Measurements from ENCODE around the gene LTBP4.
A peak's percentile ranks its signal among the peaks of the same experiment; 100 is the strongest.

The LTBP4 gene

DNA sequence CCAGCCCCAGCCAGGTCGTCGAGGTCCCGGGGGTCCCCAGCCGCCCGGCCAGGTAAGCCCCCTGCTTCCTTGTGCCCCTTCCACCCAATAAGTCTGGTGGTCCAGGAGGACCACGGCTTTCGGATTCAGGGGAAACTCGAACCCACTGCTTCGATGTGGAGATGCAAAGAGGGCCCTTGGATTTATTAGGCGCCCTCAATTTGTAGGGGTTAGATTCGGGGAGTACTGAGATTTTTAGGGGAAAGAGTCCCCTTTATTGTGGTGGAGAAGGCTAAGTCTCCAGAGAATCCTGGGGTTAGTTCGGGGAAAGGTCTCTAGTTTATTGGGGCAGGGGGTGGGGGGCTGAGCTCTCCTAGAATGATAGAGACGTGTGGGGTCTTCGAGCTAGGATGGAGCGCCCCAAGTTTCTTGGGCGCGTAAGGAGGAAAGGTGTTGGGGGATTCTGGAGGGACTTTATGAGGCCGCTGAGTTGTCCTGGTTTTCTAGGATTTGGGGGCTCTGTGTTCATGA is 3.8 kb upstream of the LTBP4 start:
- DNase-seq (ENCODE audit: low spot score in 2 of 2): peak in 1 of 2 donors; percentile 43
- peak overlapping the region; percentile 22 for H3K4me3 Mint-ChIP-seq
- H3K4me1 Mint-ChIP-seq: peaks cover 32% of the 10 kb centered on the region
- H3K27me3 Mint-ChIP-seq: peaks cover 15% of the 10 kb centered on the region
- no peak overlapping the region for H3K27ac Mint-ChIP-seq
- no peaks in the 10 kb centered on the region for H3K9me3 Mint-ChIP-seq
- H3K36me3 Mint-ChIP-seq: no peaks in the 10 kb centered on the region
- no peak for ATAC-seq (ENCODE audit: low read depth)

- ATAC-seq (ENCODE audit: low read depth) (peak; percentile 66), DNase-seq (ENCODE audit: low spot score in 2 of 2) (peak; percentile 89 to 94)
- Mint-ChIP-seq H3K9me3 (no peaks in the 10 kb centered on the region), H3K36me3 (no peaks in the 10 kb centered on the region), H3K27ac (no peak overlapping the region), H3K4me3 (no peak overlapping the region), H3K4me1 (peaks cover 40% of the 10 kb centered on the region), H3K27me3 (peaks cover 15% of the 10 kb centered on the region)
These were observed 2.9 kb upstream of the LTBP4 start for GRCh38 chr19:40598121-40598917.

- DNase-seq (ENCODE audit: low spot score in 2 of 2) (peak in 1 of 2 donors; percentile 38), ATAC-seq (ENCODE audit: low read depth) (no peak)
- Mint-ChIP-seq H3K36me3 (no peaks in the 10 kb centered on the region), H3K4me1 (peaks cover 44% of the 10 kb centered on the region), H3K27ac (no peak overlapping the region), H3K27me3 (peaks cover 15% of the 10 kb centered on the region), H3K9me3 (no peaks in the 10 kb centered on the region), H3K4me3 (no peak overlapping the region)
These were observed 2.3 kb upstream of the LTBP4 start for GRCh38 chr19:40598918-40599307.

DNA sequence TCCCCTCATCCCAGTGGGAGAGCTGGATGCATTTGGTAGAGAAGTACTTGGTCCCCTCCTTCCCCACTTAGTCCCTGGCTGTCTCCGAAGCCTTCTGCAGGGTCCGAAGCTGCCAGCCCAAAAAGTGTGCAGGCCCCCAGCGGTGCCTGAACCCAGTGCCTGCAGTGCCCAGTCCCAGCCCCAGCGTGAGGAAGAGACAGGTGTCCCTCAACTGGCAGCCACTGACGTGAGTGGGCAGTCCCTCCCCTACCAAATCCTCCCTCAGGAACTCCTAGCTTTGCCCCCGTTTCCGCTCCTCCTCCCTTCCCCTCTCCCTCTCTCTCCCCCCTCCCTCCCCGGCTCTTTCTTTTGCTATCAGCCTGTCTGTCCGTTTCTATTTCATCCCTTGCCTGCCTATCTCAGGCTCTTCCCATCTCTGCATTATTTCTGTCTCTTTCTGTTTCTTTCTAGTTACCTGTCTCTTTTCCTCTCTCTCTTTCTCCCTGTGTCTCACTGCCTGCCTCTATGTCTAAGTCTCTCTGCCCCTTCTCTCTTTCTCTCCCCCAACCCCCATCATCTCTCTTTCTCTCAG is 1.8 kb upstream of the LTBP4 start:
- H3K4me1 Mint-ChIP-seq: peaks cover 43% of the 10 kb centered on the region
- no peaks in the 10 kb centered on the region for H3K36me3 Mint-ChIP-seq
- ATAC-seq (ENCODE audit: low read depth): no peak
- H3K9me3 Mint-ChIP-seq: peaks cover 2% of the 10 kb centered on the region
- peak overlapping the region; percentile 15 for H3K4me3 Mint-ChIP-seq
- H3K27me3 Mint-ChIP-seq: peaks cover 15% of the 10 kb centered on the region
- peak in 1 of 2 donors; percentile 22 for DNase-seq (ENCODE audit: low spot score in 2 of 2)
- no peak overlapping the region for H3K27ac Mint-ChIP-seq

DNA sequence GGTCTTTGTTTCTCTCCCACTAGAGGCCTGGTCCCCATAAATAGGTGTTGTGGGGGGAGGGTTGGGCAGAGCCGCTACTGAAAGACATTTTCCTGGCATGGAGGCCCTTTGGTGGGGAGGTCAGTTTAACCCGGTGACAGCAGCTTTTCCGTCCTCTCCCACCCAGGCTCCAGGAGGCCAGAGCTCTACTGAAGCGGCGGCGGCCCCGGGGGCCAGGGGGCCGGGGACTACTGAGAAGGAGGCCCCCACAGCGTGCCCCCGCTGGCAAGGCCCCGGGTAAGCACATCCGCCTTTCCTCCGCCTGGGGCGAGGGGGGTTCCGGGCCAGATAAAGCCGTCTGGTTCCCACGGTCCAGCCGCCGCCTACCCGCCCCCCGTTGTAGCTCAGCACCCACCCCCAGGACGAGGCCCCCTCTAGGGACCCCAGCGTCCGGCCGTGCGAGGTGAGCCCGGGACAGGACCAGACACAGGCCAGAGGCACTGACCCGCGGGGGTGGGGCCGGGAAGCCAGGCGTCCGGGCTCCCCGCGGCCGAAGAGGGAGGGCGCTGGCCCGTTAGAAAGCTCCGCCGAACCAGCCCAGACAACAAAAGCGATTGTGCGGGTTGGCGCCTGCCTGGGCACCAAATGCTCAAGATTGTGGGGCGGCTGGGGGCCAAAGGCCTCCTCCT is 1.1 kb upstream of the LTBP4 start:
- Mint-ChIP-seq H3K36me3 (no peaks in the 10 kb centered on the region), H3K9me3 (peaks cover 2% of the 10 kb centered on the region), H3K4me1 (peaks cover 42% of the 10 kb centered on the region), H3K27ac (no peak overlapping the region), H3K4me3 (peak overlapping the region; percentile 62), H3K27me3 (peaks cover 15% of the 10 kb centered on the region)
- DNase-seq (ENCODE audit: low spot score in 2 of 2) (peak in 1 of 2 donors; percentile 33), ATAC-seq (ENCODE audit: low read depth) (no peak)

GRCh38 chr19:40600570-40601133 is 517 bp upstream of the LTBP4 start:
- DNase-seq (ENCODE audit: low spot score in 2 of 2) (no peak), ATAC-seq (ENCODE audit: low read depth) (no peak)
- H3K27ac Mint-ChIP-seq: peak overlapping the region; percentile 46
- H3K4me1 Mint-ChIP-seq: peaks cover 45% of the 10 kb centered on the region
- H3K4me3 Mint-ChIP-seq: peak overlapping the region; percentile 62
- H3K36me3 Mint-ChIP-seq: no peaks in the 10 kb centered on the region
- peaks cover 15% of the 10 kb centered on the region for H3K27me3 Mint-ChIP-seq
- H3K9me3 Mint-ChIP-seq: peaks cover 2% of the 10 kb centered on the region

DNA sequence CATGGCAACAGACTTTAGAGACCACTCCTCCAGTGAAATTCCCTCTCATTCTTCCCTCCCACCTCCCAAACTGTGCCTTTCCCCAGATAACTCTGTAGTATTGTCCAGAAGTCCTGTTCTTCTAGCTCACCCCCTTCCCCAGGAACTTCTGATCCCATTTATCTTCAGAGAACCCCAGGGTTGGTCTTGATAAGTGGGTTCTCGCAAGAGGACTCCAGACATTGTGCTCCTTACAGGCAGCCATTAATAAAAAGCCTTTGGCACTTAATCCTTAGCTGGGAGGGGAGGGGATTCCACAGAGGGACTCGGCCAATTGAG is 1.9 kb downstream of the LTBP4 start:
- peaks cover 11% of the 10 kb centered on the region for H3K27me3 Mint-ChIP-seq
- no peak for DNase-seq (ENCODE audit: low spot score in 2 of 2)
- H3K9me3 Mint-ChIP-seq: peaks cover 2% of the 10 kb centered on the region
- no peak for ATAC-seq (ENCODE audit: low read depth)
- peaks cover 47% of the 10 kb centered on the region for H3K4me1 Mint-ChIP-seq
- no peak overlapping the region for H3K27ac Mint-ChIP-seq
- H3K4me3 Mint-ChIP-seq: no peak overlapping the region
- no peaks in the 10 kb centered on the region for H3K36me3 Mint-ChIP-seq

- ATAC-seq (ENCODE audit: low read depth) (peak; percentile 71), DNase-seq (ENCODE audit: low spot score in 2 of 2) (peak; percentile 93 to 98)
- Mint-ChIP-seq H3K4me1 (peaks cover 47% of the 10 kb centered on the region), H3K36me3 (no peaks in the 10 kb centered on the region), H3K9me3 (peaks cover 2% of the 10 kb centered on the region), H3K27me3 (peaks cover 11% of the 10 kb centered on the region), H3K4me3 (peak overlapping the region; percentile 85), H3K27ac (peak overlapping the region; percentile 67)
These were observed 2.4 kb downstream of the LTBP4 start for GRCh38 chr19:40603389-40604170.

GRCh38 chr19:40604171-40604646 is 3.0 kb downstream of the LTBP4 start:
- Mint-ChIP-seq H3K27me3 (peaks cover 8% of the 10 kb centered on the region), H3K27ac (peak overlapping the region; percentile 67), H3K9me3 (peaks cover 2% of the 10 kb centered on the region), H3K4me3 (peak overlapping the region; percentile 85), H3K36me3 (no peaks in the 10 kb centered on the region), H3K4me1 (peaks cover 49% of the 10 kb centered on the region)
- ATAC-seq (ENCODE audit: low read depth) (no peak), DNase-seq (ENCODE audit: low spot score in 2 of 2) (no peak)

- ATAC-seq (ENCODE audit: low read depth): no peak
These were observed 3.6 kb downstream of the LTBP4 start for GRCh38 chr19:40604647-40605215.

GRCh38 chr19:40605216-40605971 is 4.2 kb downstream of the LTBP4 start:
- Mint-ChIP-seq H3K36me3 (no peaks in the 10 kb centered on the region), H3K4me1 (peaks cover 49% of the 10 kb centered on the region), H3K4me3 (peak overlapping the region; percentile 80), H3K9me3 (peaks cover 2% of the 10 kb centered on the region), H3K27me3 (peaks cover 4% of the 10 kb centered on the region), H3K27ac (peak overlapping the region; percentile 77)
- DNase-seq (ENCODE audit: low spot score in 2 of 2): peak; percentile 75 to 82
- ATAC-seq (ENCODE audit: low read depth): peak; percentile 53

More at GRCh38 chr19:40604647-40605215, 3.6 kb downstream of the LTBP4 start:
- Mint-ChIP-seq H3K36me3 (no peaks in the 10 kb centered on the region), H3K27ac (peak overlapping the region; percentile 77), H3K9me3 (peaks cover 2% of the 10 kb centered on the region), H3K27me3 (peaks cover 5% of the 10 kb centered on the region), H3K4me3 (peak overlapping the region; percentile 80), H3K4me1 (peaks cover 46% of the 10 kb centered on the region)
- DNase-seq (ENCODE audit: low spot score in 2 of 2): peak in 1 of 2 donors; percentile 46

GRCh38 chr19:40607311-40608239 is 6.4 kb downstream of the LTBP4 start:
- ATAC-seq (ENCODE audit: low read depth): no peak
- DNase-seq (ENCODE audit: low spot score in 2 of 2): no peak
- Mint-ChIP-seq H3K4me1 (peaks cover 45% of the 10 kb centered on the region), H3K4me3 (peak overlapping the region; percentile 80), H3K36me3 (no peaks in the 10 kb centered on the region), H3K27me3 (no peaks in the 10 kb centered on the region), H3K9me3 (peaks cover 2% of the 10 kb centered on the region), H3K27ac (no peak overlapping the region)

Data from memory B cell (primary cell).